ENCODE data around the gene ZNF425.
A peak's percentile ranks its signal among the peaks of the same experiment; 100 is the strongest.
"Not testable (repeated sequence)": the region's sequence is repeated elsewhere in the genome, so short reads cannot be mapped to it uniquely, and the experiment has no call there.

Gene ZNF425

GRCh38 chr7:149093228-149093627 is 32.9 kb downstream of the ZNF425 start:
- DNase-seq (ENCODE audit: low read depth, low spot score) = no peak
- TF ChIP-seq, protein P1, sequence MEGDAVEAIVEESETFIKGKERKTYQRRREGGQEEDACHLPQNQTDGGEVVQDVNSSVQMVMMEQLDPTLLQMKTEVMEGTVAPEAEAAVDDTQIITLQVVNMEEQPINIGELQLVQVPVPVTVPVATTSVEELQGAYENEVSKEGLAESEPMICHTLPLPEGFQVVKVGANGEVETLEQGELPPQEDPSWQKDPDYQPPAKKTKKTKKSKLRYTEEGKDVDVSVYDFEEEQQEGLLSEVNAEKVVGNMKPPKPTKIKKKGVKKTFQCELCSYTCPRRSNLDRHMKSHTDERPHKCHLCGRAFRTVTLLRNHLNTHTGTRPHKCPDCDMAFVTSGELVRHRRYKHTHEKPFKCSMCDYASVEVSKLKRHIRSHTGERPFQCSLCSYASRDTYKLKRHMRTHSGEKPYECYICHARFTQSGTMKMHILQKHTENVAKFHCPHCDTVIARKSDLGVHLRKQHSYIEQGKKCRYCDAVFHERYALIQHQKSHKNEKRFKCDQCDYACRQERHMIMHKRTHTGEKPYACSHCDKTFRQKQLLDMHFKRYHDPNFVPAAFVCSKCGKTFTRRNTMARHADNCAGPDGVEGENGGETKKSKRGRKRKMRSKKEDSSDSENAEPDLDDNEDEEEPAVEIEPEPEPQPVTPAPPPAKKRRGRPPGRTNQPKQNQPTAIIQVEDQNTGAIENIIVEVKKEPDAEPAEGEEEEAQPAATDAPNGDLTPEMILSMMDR (IDR thresholded peaks at IDR 0.05; ENCODE audit: low read depth, low read length) = no peak
- in situ Hi-C loops (cut with HindIII; ENCODE audit: low sequenced_read_pairs) = no loop called here
- no peak overlapping the region for H3K4me3 ChIP-seq (ENCODE audit: low read depth, low read length)

- H3K4me3 ChIP-seq (ENCODE audit: low read depth, low read length); in situ Hi-C loops (cut with HindIII; ENCODE audit: low sequenced_read_pairs); DNase-seq (ENCODE audit: low read depth, low spot score): not testable (repeated sequence)
These were observed 33.9 kb downstream of the ZNF425 start for GRCh38 chr7:149092244-149092643.

GRCh38 chr7:149090397-149091195 is 35.5 kb downstream of the ZNF425 start, which contains the start of gene ZNF786:
TSS of gene ZNF786 (minus strand) at chr7:149090718. CDS start at chr7:149090640, 78 bp downstream.
- peak within 1 kb of the TSS; percentile 89 for H3K4me3 ChIP-seq (ENCODE audit: low read depth, low read length)
- in situ Hi-C loops (cut with HindIII; ENCODE audit: low sequenced_read_pairs) = no loop called here
- DNase-seq (ENCODE audit: low read depth, low spot score) = peak; percentile 90
- TF ChIP-seq, protein P1 (IDR thresholded peaks at IDR 0.05; ENCODE audit: low read depth, low read length) = peak; percentile 86

- no peak overlapping the region for H3K4me3 ChIP-seq (ENCODE audit: low read depth, low read length)
- no peak for DNase-seq (ENCODE audit: low read depth, low spot score)
- in situ Hi-C loops (cut with HindIII; ENCODE audit: low sequenced_read_pairs) = no loop called here
- TF ChIP-seq, protein P1 (IDR thresholded peaks at IDR 0.05; ENCODE audit: low read depth, low read length) = no peak
These were observed 38.7 kb downstream of the ZNF425 start for GRCh38 chr7:149087376-149087775.

DNA sequence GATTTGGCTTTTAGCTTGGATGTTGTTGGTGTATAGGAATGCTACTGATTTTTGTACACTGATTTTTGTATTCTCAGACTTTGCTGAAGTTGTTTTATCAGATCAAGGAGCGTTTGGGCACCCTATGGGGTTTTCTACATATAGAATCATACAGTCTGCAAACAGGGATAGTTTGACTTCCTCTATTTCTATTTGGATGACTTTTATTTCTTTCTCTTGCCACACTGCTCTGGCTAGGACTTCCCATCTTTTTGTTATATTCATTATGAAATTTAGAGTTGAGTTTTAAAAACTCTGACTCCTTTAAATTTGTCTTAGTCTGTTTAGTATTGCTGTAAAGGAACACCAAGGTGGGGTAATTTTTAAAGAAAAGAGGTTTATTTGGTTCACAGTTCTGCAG is 40.3 kb downstream of the ZNF425 start:
- in situ Hi-C loops (cut with HindIII; ENCODE audit: low sequenced_read_pairs) = no loop called here
- TF ChIP-seq, protein P1 (IDR thresholded peaks at IDR 0.05; ENCODE audit: low read depth, low read length) = no peak
- no peak overlapping the region for H3K4me3 ChIP-seq (ENCODE audit: low read depth, low read length)
- DNase-seq (ENCODE audit: low read depth, low spot score) = no peak

GRCh38 chr7:149084407-149084806 is 41.7 kb downstream of the ZNF425 start:
- in situ Hi-C loops (cut with HindIII; ENCODE audit: low sequenced_read_pairs) = no loop called here
- no peak overlapping the region for H3K4me3 ChIP-seq (ENCODE audit: low read depth, low read length)
- DNase-seq (ENCODE audit: low read depth, low spot score) = no peak
- TF ChIP-seq, protein P1 (IDR thresholded peaks at IDR 0.05; ENCODE audit: low read depth, low read length) = no peak

DNA sequence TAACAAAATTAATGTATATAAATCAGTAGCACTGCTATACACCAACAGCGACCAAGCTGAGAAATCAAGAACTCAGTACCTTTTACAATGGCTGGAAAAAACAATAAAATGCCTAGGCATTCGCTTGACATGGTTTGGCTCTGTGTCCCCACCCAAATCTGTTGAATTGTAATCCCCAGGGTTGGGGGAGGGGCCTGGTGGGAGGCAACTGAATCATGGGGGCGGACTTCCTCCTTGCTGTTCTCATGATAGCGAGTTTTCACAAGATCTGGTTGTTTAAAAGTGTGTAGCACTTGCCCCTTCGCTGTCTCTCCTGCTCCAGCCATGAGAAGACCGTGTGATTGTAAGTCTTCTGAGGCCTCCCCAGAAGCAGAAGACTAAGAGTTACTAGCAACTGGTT is 44.2 kb downstream of the ZNF425 start:
- no peak overlapping the region for H3K4me3 ChIP-seq (ENCODE audit: low read depth, low read length)
- TF ChIP-seq, protein P1 (IDR thresholded peaks at IDR 0.05; ENCODE audit: low read depth, low read length) = no peak
- DNase-seq (ENCODE audit: low read depth, low spot score) = no peak
- in situ Hi-C loops (cut with HindIII; ENCODE audit: low sequenced_read_pairs) = no loop called here

Data from astrocyte of the spinal cord (primary cell).